DND-41 (cell line): ENCODE measurements around the gene SPTLC1.

Source experiments
- ATAC-seq: fragments of 200-7000 bp; cut with Tn5 transposase; 3 replicates; pipeline ENCODE4 v1.9.1; 2021; ENCODE audit warnings: low read depth; ENCODE audit not compliant: insufficient read depth
- DNase-seq: peaks from one replicate; pipeline ENCODE4 v3.0.0-alpha.2; 2020
- H2AFZ ChIP-seq: 2 replicates; pipeline ENCODE4 v1.6.0; 2012; ENCODE audit warnings: low read depth, low read length
- H3K27ac ChIP-seq: 2 replicates; pipeline ENCODE4 v1.5.1; 2012; ENCODE audit warnings: low read length, inconsistent platforms
- H3K27me3 ChIP-seq: fragments of 200-600 bp; sonication (generic); 2 replicates; pipeline ENCODE4 v1.6.0; 2012; ENCODE audit warnings: low read length, mild to moderate bottlenecking, inconsistent platforms; ENCODE audit not compliant: insufficient read depth, poor library complexity
- H3K36me3 ChIP-seq: 2 replicates; pipeline ENCODE4 v1.5.1; 2012; ENCODE audit warnings: low read length, inconsistent platforms; ENCODE audit not compliant: insufficient read depth
- H3K4me1 ChIP-seq: 2 replicates; pipeline ENCODE4 v1.5.1; 2012; ENCODE audit warnings: mild to moderate bottlenecking, low read length; ENCODE audit not compliant: insufficient read depth
- H3K4me2 ChIP-seq: 2 replicates; pipeline ENCODE4 v1.6.0; 2012; ENCODE audit warnings: mild to moderate bottlenecking, moderate library complexity, low read length, inconsistent platforms; ENCODE audit not compliant: insufficient read depth
- H3K4me3 ChIP-seq, 2 experiments: fragments of 200-600 bp in 1 of 2; shearing (Covaris generic) in 1 of 2; 2 replicates each; pipeline ENCODE4 v1.5.1; 2012 to 2016; ENCODE audit warnings: inconsistent platforms in 2 of 2, low read length in 2 of 2, mild to moderate bottlenecking in 2 of 2, low read depth in 1 of 2, moderate library complexity in 1 of 2
- H3K79me2 ChIP-seq: 2 replicates; pipeline ENCODE4 v1.6.0; 2012; ENCODE audit warnings: low read length, inconsistent platforms; ENCODE audit not compliant: insufficient read depth
- H3K9ac ChIP-seq: 2 replicates; pipeline ENCODE4 v1.6.0; 2012; ENCODE audit warnings: low read depth, mild to moderate bottlenecking, inconsistent platforms, low read length, moderate library complexity
- H3K9me3 ChIP-seq: 2 replicates; pipeline ENCODE4 v1.5.1; 2012; ENCODE audit warnings: low read length, moderate library complexity, mild to moderate bottlenecking, inconsistent platforms; ENCODE audit not compliant: insufficient read depth, severe bottlenecking
- H4K20me1 ChIP-seq: 2 replicates; pipeline ENCODE4 v1.6.0; 2012; ENCODE audit warnings: low read length; ENCODE audit not compliant: insufficient read depth
- CTCF ChIP-seq: IDR thresholded peaks from 2 replicates; pipeline ENCODE4 v1.5.1; 2012; ENCODE audit warnings: borderline replicate concordance, low read length, moderate library complexity, mild to moderate bottlenecking; ENCODE audit not compliant: poor library complexity, severe bottlenecking; ENCODE audit errors: extremely low read depth
- EZH2 ChIP-seq: IDR thresholded peaks from 3 replicates; pipeline ENCODE4 v1.6.1; 2012; ENCODE audit warnings: borderline replicate concordance, low read depth, mild to moderate bottlenecking, moderate library complexity, low read length, inconsistent platforms; ENCODE audit not compliant: severe bottlenecking

Gene SPTLC1

DNA sequence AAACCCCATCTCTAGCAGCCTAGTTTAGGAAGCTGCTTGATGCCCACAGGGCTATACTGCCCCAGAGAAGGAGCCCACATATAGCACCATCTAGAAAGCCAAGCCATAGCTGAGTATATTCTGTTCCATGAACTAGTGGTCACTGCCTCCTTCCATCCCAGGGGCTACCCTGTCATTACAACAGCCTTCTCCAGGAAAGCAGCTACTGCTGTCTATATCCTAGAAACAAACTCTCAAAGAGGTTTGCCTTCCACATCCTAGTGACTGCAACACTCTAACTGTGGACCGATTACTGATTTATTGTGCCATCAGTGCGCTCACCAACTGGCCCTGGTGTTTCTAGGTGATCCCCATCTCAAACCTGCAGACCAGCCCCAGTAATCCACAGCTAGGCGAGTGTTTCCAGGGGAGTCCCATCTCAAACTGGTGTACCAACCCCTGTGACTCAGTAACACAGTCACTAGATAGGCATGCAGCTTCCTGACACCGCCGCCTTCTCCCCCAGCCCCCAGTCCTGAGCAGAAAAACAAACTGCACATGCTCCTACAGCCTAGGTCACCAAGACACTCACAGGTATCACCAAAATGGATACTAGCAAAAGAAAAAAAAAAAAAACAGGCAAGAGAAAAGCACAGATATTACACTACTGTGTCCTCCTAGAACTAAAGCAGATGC, 14.8 kb downstream of the SPTLC1 start:
- Histone ChIP-seq H3K4me2 (no peak overlapping the region), H2AFZ (no peak overlapping the region), H3K36me3 (peaks cover 22% of the 10 kb centered on the region), H3K9me3 (no peaks in the 10 kb centered on the region), H3K27ac (no peak overlapping the region), H3K27me3 (no peaks in the 10 kb centered on the region), H4K20me1 (no peaks in the 10 kb centered on the region), H3K4me1 (no peaks in the 10 kb centered on the region), H3K4me3 (no peak overlapping the region), H3K79me2 (peaks cover 18% of the 10 kb centered on the region; the same call in 1 of the 2 replicates), H3K9ac (no peak overlapping the region)
- ATAC-seq (no peak), DNase-seq (no peak)
- TF ChIP-seq CTCF (no peak), EZH2 (no peak)

GRCh38 chr9:92098638-92099037, 16.6 kb downstream of the SPTLC1 start:
- TF ChIP-seq CTCF (no peak), EZH2 (no peak)
- H4K20me1 ChIP-seq = no peaks in the 10 kb centered on the region
- no peak overlapping the region for H2AFZ ChIP-seq
- no peak overlapping the region for H3K9ac ChIP-seq
- H3K4me1 ChIP-seq = no peaks in the 10 kb centered on the region
- H3K27me3 ChIP-seq = no peaks in the 10 kb centered on the region
- no peaks in the 10 kb centered on the region for H3K9me3 ChIP-seq
- H3K27ac ChIP-seq = no peak overlapping the region
- ATAC-seq = no peak
- no peak overlapping the region for H3K4me2 ChIP-seq
- peaks cover 20% of the 10 kb centered on the region for H3K36me3 ChIP-seq
- no peak overlapping the region for H3K4me3 ChIP-seq
- H3K79me2 ChIP-seq = peaks cover 25% of the 10 kb centered on the region; the same call in 1 of the 2 replicates
- DNase-seq = no peak

DNA sequence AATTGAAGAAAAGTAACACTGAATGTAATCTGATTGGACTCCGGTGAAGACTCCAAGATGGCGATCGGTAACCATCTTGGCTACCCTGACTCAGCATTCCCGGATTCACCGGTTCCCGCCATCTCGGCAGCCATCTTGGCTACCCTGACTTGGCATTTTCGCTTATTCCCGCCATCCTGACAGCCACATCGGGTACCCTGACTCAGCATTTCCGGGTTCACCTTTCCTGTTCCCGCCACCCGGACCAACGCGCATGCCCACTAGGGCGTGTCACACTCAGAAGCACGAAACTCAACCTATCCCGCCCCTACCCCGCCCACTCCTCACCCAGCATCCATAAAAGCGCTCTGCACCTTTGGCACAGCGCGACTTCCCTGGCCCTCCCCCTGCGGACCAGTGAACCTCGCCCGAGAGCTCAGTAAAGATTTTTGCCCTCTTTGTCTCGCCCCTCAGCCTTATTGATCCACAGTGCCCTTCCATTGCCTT, 17.2 kb downstream of the SPTLC1 start:
- Histone ChIP-seq H4K20me1 (no peaks in the 10 kb centered on the region), H3K4me2 (no peak overlapping the region), H3K4me1 (no peaks in the 10 kb centered on the region), H3K9me3 (no peaks in the 10 kb centered on the region), H3K79me2 (peaks cover 25% of the 10 kb centered on the region; the same call in 1 of the 2 replicates), H3K27ac (no peak overlapping the region), H3K9ac (no peak overlapping the region), H3K36me3 (peaks cover 14% of the 10 kb centered on the region), H2AFZ (no peak overlapping the region), H3K4me3 (no peak overlapping the region), H3K27me3 (no peaks in the 10 kb centered on the region)
- ATAC-seq (no peak), DNase-seq (no peak)
- no peak for TF ChIP-seq EZH2
- TF ChIP-seq CTCF = no peak
